Amygdala (tissue), 56 donors: ENCODE measurements around the gene BTBD7.
"Not testable (repeated sequence)": the region's sequence is repeated elsewhere in the genome, so short reads cannot be mapped to it uniquely, and the experiment has no call there.

Experiments
- DNase-seq, 56 donors: peaks; one replicate each; lab custom pipeline; 2025; lab: John Stamatoyannopoulos, UW

Gene BTBD7

DNA sequence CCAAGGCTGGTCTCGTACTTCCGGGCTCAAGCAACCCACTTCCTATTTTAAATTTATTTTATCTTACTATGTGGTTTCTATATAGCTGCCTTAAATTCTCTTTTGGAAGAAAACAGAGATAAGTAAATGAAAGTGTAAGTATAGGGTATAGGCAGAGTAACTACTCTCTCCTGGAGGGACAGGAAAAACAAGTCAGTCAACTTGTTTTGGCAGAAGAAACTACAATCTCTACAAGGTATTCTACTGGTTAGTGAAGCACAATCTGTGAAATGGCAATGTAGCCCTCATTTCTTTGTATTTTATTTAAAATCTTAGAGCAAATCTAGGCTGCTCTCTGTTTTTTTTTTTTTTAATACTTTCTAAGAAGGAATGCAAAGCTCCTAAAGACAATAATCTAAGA, 70.4 kb downstream of the BTBD7 start:
- DNase-seq, result no peak

DNA sequence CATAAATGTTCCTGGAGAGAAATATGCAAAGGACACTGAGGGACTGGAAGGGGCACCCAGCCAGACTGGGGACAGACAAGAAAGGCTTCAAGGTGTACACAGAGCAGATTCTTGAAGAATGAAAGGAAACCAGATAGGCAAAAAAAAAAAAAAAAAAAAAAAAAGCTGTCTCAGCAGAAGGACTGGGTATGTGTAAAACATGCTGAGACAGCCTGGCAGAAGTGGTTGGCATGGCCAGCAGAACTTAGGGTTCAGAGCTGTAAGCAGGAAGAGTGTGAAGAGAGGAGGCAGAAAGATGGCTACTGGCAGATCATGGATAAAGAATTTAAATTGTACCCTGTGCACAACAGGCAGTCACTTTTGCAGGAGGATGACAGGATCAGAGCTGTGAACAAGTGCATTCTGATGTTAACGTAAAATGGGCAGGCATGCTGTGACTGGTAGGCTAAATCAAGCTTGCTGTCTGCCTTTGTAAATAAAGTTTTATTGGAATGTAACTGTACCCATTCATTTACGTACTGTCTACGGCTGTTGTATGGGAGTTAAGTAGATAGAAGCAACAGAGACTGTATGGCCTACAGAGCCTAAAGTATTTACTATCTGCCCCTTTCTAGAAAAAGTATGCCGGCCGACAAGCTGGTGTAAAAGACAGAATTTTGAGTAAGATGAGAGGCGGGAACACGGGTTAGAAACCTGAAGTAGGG, 83.6 kb downstream of the BTBD7 start:
- DNase-seq, result no peak

DNA sequence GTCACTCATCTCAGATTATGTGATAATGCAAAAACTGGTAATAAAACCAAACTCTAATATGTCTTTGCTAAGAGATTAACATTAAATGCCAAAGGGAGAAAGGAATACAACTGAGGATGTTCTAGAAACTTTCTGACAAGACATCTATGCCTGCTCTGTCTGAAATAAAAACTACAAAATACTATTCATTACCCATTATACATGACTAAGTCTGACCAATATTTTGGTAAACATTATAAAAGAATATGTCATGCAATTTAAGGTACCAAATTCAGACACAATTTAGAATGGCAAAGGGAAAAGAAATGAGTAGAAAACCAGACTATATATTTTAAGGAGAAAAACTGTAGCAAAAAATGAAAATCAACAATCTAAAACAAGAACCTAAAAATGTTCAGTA, 86.3 kb downstream of the BTBD7 start:
- no peak for DNase-seq

DNA sequence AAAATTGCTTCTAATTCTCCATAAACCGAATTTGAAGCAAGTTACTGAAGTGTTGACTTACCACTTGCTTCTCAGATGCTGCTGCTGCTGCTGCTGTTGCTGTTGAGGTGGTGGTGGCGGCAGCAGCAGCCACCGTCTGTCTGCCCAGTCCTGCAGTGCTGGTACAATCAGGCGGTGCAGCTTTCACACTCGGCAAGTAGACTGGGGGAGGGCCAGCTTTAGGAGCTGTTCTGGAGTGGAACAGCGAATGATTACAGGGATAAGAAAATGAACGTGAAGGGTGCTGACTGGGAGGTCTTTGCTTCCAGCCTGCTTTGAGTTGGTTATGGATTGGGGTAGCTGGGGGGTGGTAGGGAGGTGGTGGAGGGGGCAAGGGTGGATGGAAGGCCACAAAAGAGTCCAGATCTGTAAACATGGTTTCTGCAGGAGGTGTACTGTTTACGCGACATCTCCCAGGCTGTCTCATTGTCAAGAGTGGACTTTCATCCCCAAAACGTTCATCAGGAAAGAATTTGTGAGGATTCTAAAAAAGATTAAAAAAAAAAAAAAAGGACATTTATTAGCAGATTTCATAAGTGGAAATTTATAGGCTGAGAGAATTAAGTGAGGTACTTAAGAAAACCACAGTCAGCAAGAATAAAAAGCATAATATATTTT, 86.9 kb downstream of the BTBD7 start:
- DNase-seq, result no peak

DNA sequence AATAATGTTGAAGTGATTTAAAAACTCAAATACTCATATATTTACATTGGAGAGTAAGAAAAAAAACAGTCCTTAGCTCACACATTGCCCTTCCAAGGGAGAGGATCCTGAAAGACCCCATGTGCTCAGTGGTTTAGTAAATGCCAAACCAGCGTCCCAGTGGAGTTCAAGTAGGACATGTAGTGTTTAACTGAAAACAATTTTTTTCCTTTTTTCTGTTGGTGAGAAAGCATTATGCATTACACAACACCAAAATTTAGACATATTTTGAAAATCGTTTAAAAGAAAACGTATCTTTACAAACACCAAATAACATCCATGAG, 92.2 kb downstream of the BTBD7 start:
- no peak for DNase-seq

DNA sequence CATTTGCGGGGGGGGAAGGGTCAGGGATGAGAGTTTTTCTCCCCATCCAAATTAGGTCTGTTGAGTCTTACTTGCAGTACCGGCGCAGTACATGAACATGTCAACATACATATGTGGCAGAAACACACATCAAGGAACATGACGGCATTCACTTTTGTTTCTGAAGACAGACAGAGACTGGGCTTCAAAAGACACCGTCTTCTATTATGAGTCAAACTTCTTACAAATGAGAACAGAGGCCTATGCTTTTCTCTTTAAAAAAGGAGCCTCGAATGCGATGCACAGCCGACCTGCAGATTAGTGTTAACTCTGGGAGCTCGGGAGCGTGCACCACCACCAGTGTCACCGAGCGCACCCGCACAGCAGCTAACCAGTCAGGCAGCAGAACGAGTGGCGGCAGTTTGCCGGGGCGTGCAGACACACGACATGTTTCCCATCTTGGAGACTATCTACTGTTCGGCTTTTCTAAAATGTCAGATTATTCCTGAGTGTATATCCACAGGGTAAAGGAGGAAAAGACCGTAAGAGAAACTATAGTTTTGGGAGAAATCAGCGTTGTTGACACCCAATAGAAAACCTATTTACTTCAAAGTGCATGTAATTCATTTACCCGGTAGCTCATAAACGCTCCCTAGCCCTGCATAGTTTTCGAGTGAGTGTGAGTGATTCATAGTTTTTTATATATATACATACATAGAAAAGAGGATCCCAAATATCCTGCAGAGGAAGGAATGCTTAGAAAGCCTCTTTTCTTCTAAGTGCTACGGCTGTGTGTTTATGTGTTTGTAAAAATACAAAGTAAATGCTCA, 92.8 kb downstream of the BTBD7 start:
- no peak for DNase-seq

DNA sequence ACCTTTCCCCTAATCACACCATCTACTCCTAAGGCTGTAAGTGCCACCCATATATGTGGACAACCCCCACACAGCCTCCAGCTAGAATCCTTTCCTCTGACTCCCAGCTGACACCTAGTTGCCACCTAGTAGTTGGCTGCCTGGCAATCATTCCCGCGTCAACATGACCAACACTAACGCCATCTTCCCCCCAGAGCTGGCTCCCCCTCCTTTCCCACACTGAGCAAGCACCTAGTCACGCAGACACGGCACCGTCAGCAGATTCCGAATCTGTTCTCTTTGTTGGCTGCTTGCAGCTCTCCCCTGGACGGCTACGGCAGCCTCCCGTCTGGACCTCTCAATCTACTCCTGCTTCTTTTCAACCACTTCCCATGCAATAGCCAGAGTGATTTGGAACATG, 98.0 kb downstream of the BTBD7 start:
- DNase-seq, result no peak

DNA sequence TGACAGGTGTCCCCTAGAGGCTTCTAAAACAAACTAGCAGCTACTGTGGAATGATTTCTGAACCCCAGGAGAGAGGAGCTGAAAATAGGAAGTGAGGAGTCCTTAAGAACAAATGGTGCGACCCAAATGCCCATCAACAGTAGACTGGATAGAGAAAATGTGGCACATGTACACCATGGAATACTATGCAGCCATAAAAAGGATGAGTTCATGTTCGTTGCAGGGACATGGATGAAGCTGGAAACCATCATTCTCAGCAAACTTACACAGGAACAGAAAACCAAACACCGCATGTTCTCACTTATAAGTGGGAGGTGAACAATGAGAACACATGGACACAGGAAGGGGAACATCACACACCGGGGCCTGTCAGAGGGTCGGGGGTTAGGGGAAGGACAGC, 99.8 kb downstream of the BTBD7 start:
- DNase-seq, result not testable (repeated sequence)

DNA sequence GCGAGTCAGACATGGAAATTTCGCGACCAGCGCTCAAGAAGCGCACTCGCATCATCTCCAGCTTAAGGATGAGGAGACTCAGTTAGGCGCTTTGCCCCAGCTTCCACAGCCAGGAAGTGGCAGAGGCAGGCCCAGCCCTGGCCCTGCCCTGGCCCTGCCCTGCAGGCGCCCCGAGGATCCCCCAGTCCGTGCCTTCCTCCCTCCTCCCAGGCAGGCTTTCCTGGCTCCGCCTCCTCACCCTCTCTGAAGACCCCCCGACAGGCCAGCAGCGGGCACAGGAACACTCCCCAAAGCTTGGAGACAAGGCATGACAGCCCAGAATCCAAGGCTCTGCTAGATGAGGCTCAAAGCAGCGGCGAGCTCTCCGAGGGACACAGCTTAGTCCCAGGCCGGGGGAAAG, 100.7 kb downstream of the BTBD7 start:
- no peak for DNase-seq

DNA sequence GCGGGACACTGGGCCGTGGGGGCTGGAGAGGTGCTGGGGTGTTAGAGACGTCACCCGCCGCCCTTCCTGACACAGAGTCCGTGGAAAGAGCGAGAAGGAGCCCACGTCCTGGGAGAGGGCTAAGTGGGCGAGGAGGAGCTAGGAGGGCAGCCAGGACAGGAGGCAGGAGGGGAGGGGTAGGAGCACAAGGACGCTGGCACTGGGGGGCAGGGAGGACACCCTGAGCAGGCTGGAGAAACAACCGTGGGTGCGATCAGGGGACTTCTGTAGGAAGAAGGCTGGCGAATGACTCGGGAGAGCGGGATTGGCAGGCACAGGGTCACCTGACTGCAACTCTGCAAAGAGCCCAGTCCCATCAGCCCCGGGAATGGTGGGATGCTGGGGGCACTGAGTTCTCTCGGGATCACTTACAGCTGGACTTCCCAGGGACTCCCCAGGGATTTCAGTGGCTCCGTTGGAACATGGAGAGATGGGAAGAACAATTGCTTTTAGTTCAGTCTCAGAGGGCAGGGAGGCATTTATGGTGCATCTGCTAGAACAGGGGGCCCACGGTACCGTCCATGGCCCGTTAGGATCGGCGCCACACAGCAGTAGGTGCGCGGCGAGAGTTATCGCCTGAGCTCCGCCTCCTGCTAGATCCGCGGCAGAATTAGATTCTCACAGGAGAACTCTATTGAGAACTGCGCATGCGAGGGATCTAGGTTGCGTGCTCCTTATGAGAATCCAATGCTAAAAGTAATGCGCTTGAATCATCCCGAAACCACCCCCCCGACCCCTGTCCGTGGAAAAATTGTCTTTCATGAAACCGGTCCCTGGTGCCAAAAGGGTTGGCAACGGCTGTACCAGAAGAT, 101.5 kb downstream of the BTBD7 start:
- DNase-seq, result peak in 39 of 56 donors; percentile 9 to 67 (median 36)

DNA sequence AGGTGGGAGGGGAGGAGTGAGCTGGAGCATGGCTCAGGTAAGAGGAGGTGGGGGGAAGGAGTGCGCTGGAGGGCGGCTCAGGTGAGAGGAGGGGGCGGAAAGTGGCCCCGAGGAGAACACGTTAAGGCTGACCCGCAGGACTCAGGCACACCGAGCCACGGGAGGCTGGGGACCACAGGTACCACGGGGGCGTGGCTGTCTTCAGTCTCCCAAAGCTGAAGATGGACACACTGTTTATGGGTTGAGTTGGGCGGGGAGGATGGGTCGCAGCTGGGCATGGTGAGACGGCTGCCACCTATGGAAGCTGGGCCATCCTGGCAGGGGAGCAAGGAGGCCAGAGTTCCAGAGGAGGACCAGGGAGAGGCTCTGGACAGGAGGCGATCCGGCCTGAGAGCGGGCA, 102.3 kb downstream of the BTBD7 start:
- no peak for DNase-seq

DNA sequence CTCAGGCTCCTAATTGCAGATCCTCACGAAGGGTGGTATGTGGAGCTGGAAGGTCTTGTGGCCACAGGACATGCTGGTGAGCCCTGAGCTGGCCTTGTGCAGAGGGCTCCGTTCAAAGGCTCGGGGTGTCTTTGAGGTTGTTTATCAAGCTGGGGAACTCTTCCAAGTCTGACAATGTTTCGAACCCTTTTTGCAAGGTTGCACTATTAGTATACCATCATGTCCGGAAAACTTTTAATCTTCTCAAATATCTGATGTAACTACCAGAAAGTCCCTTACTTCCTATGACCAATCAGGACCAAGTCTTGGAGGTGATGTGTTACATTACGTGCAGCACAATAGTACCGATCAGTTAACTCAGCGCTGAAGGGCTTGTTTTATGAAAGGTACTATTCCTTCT, 104.3 kb downstream of the BTBD7 start:
- no peak for DNase-seq

DNA sequence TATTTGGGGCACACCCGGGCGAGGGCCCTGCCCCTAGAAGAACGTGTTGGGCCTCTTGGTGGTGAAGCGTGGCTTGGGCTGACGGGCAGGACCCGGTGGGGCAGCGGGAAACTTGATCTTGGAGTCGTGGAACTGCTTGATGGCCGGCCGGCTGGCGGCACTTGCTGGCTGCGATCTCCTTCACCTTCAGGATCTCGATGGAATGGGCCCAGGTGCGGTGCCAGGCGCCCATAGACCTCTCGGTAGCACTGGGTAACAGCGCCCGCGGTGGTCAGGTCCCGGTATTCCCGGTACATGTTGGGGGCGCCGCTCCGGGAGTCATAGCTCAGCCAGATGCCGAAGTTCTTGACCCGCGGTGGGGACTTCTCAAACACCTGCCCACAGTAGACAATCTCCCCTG, 109.3 kb downstream of the BTBD7 start:
- no peak for DNase-seq

DNA sequence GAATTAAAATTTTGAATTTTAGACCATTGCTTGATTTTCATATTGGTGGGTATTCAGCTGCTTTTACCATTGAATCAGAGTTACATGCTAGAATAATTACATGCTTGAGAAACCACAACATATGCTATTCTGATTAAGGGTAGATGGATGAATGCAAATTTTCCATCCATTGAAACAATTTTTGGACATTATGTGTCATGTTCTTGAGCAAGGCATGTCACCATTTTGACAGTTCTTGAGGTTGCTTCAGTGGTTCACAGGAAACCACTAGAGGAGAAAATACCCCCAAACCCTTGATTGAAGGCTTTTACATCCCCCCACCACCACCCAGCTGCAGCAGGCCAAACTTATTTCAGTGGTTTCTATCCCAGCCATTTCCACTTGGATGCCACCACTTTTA, 112.3 kb downstream of the BTBD7 start:
- no peak for DNase-seq

DNA sequence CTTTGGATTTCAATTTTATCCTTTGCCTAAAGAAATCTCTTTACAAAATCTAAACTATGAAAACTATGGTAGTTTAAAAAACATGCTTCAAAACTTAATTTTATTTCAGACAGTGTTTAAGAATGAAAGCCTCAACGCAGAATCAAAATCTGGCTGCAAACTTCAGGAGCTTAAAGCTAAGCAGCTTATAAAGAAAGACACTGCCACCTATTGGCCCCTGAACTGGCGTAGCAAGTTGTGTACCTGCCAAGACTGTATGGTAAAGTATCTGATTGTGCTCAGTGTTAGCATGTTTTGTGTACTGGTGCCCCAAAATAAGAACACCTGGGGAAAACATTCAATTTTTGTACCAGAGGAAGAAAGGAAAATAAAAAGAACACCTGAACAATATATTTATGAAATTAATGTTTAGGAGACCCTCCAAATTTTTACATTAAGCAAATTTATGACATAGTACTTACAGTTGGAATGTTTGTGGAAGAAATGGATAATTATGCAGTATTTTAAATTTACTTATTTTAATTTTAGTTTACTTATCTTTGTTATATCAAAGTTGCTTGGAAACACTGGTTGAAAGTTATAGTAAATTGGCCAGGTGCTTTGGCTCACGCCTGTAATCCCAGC, 113.6 kb downstream of the BTBD7 start:
- DNase-seq, result peak in 1 of 56 donors; percentile 40

DNA sequence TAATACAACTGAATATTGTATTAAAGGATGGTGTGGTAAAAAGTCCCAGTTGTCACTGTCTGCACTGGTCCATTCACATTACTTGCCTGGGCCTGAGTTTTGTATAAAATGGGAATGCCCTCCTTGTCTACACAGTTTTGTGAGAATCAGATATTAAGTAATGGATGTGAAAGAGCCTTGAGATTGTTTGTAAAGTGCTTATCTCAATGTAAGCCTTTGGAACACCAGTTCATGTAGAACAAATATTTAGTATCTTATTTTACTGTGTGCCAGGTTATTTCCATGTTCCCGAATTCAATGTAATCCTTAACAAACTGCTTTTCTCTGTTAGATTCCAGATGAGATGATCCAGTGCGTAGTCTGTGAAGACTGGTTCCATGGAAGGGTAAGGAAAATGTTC, 118.2 kb downstream of the BTBD7 start:
- no peak for DNase-seq

DNA sequence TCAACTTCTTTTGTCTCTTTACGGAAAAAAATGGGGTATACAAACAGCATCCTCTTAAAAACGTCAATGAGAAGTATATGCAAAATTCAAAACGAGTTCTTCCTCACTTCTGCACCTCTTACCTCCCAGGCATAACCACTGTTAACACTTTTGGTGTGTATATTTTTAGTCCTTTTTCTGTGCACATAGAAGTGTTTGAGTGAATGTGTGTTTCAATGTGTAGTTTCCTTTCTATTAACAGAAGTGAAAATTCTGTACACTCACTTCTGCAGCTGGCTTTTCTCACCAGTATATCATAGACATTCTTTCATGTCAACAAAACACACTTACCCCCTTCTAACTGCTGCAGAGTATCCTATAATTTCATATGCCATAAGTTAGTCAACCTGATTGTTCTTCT, 120.4 kb downstream of the BTBD7 start:
- DNase-seq, result no peak

DNA sequence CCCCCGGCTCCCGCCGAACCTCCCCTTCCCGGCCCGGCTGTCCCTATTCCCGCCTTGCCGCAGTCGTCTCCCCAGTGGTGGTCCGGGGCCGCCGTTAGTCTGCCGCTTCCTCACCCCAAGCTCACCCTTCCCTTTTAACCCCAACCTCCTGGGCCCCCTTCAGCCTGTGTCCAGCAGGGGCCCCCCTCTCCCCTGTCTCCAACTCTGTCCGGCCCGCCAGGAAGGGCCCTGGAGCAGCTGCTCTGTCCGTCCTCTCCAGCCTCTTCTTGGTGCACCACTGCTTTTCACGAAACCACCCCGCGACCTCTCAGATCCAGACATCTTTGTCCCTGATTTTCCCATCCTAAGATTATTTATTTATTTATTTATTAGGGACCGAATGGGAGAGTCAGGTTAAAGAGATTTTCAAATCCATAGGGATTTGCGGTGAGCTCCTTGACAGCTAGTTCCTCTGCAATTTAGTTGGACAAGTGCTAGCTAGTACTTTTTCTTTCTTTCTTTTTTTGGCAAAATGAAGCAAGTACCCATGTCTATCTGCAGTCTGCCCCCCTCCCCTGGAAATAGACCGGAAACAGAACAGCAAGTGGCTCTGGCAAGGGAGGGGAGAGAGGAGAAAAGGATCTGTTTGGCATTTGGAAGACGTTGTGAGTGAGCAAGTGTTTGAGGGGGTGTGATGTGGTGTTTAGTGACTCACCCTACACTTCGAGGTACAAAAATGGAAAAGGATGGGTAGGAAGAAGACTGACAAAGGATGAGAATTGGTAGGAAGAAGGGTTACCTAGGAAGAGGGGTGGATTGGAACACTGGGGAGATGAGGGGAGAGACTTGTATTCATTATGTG, 125.1 kb downstream of the BTBD7 start:
- peak in 34 of 56 donors; percentile 10 to 77 (median 61) for DNase-seq

DNA sequence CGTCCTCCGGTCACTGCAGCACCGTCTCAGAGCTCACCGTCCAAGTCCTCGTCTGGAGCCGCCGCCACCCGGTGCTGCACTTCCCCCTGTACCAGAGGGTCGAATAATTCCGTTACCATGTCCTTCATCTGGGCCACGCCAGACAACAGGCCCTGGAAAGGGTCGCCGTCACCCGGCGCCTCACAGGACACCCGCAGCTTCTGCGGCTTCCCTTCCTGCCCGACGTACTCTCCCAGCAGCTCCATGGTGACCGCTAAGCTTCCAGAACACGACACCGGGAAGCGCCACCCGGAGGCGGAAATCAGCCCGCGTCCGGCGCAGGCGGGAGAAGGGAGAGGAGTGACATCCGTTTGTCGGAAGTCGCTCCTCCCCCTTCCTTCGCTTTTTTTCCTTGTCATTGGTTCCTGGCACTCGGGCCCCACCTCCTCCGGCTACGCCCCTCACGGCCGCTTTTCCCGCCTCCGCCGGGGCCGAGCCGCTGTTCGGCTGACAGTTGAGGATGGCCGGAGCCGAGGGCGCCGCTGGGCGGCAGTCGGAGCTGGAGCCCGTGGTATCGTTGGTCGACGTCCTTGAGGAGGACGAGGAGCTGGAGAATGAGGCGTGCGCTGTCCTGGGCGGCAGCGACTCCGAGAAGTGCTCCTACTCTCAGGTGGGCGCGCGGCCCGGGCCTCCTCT, 125.9 kb downstream of the BTBD7 start, which contains the start of the genes GON7 and UBR7:
GON7 (minus strand) TSS at position 273 of the 675 bp plus-strand sequence; CDS start at position 245, 28 bp downstream.
UBR7 (plus strand) TSS at position 464 of the 675 bp plus-strand sequence; CDS start at position 500, 36 bp downstream.
- peak; percentile 44 to 97 (median 93) for DNase-seq
